Right renal pelvis (tissue), 4 donors: ENCODE data around the gene KDF1. TPM values are rescaled to one million over a fixed set of nuclear protein-coding genes. Genes with fewer than 3 reads are reported as not detected.

Source experiments
- DNase-seq, 4 donors: peaks; one replicate each; pipeline ENCODE4 v3.0.0-alpha.2; 2013; ENCODE audit warnings: low read depth in 4 of 4, low spot score in 3 of 4, missing footprints in 1 of 4
- polyA plus RNA-seq, 4 donors: library from polyadenylated mRNA; unstranded; fragments of 120-200 nt; gene quantifications; one replicate each; pipeline ENCODE4 v1.2.1, GENCODE V29; 2013; ENCODE audit not compliant: insufficient read length in 4 of 4

KDF1 gene
- polyA plus RNA-seq, 4 donors, result 9.2 to 11.1 (median 10.0) TPM

DNA sequence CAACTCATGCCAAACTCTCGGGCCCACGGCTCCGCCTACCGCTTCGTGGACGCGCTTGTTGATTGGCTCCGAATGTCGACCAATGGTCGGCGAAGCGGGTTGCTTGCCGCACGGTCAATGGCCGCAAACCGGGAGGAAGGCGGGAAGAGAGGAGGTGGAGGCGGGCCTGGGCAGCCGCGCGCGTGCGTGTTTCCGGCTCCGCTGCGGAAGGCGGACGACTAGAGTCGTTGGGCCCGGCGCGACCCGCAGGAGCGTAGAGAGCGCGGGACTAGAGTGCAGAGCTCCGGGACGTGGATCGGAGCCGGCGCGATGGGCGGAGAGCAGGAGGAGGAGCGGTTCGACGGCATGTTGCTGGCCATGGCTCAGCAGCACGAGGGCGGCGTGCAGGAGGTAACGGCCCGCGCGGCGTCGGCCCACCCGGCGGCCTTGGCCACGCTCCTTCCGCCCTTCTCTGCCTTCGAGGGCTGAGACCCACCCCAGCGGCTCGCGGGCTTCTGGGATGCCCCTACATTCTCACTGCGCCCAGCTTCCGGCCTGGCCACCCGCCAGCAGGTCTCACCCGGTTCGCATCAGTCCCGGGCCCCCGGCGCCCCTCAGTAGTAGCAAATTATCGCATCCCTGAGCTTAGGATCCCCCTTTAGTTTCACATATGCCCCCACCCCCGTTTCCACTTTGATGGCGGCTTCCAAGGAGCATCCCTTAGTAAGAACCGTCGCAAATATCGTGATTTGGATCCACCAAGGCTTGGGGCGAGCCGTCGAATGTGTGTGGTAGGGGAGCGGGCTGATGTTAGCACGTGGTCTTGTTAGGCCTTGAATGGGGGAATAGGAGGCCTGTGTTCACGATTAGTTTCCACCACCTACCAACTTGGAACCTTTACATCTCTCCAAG, 38.5 kb downstream of the KDF1 start, which contains the start of gene NUDC:
Gene NUDC, plus strand, starts transcription at position 204 of the 891 bp plus-strand sequence. Its CDS starts 106 bp downstream, at position 310.
- peak; percentile 88 to 93 (median 93) for DNase-seq

DNA sequence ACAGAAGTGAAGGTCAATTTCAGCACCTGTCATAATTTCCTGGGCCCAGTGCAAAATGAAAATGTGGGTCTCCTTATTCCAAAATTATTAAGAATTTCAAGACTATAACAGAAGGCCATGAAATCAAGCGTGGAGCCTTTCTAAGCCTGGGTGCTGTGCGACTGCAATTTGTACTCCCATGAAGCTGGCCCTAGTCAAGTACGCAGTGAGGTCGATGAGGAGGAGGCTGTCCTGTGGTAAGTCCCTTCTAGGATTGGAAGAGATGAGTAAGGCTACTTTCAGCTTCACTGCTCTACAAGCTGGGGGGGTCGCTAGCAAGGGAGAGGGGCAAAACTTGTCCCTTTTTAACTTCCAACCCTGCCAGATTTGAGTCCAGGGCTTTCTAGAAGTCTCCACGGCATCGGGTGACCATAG, 39.1 kb downstream of the KDF1 start:
- no peak for DNase-seq

DNA sequence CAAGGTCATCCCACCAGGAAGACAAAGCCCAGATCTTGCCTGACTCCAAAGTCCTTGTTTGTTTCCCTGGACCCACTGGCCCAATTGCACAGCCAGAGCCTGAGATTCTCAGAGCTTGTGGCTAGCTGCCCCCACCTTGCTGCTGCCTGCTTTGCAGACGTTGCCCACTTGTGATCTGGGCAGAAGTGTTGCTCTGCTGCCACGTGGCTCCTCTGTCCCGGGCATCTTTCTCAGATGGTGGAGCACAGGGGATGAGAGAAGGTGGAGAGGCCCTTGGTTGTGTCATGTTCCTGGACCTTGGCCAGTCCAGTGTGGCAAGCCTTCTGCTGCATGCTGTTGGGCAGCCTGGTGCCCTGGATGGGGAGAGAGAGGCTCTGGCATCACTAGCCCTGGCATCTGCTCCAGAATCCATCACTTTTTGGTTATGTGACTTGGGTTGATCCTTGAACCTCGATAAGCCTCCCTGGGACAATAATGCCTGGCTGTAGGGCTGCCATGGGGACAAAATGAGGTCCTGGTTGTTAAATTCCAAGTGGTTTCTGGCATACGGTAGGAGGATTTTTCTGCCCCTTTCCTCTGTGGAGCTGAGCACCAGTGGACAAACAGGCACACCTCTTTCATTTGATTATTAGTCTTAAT, 44.9 kb downstream of the KDF1 start:
- no peak for DNase-seq

DNA sequence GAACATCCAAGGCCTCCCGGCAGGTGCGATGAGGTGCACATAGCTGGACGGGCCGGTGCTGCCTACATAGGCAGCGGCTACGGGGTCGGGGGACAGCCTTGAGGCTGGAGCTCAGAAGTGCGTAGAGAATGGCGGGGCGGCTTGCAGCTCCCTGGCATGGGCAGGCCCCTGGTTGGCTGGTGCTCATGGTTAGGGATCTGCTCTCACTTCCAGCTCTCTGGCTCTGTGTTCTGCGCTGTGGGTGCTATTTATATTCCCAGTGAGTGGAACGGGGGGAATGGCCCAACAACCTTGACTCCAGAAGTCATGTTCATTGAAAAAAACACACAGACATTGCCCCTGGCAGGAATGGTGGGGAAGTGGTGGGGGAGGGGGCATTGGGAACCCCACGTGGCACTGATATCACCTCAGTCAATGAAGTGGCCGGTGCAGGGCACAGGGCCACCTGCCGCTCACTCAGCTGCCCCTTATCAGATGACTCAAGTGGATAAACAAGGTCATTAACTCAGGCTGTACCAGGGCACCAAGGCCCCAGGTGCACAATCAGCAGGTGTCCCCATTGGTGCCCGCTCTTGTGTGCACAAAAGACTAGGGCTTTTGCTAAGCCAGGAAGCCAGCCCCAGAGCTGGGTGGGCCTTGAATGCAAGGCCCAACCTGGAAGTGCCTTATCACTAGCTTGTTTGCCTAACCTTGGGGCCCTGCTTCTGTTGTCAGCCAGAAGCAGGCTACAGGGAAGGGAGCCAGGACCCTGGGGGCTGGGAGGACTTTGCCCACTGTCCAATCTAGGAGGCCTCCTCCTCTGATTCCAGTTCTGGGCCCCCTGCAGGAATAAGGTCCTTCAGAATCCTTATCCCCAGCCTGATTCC, 46.3 kb downstream of the KDF1 start, which contains the start of gene NR0B2:
Gene NR0B2, minus strand, starts transcription at position 222 of the 866 bp plus-strand sequence. Its CDS starts 35 bp downstream, at position 187.
- no peak for DNase-seq

DNA sequence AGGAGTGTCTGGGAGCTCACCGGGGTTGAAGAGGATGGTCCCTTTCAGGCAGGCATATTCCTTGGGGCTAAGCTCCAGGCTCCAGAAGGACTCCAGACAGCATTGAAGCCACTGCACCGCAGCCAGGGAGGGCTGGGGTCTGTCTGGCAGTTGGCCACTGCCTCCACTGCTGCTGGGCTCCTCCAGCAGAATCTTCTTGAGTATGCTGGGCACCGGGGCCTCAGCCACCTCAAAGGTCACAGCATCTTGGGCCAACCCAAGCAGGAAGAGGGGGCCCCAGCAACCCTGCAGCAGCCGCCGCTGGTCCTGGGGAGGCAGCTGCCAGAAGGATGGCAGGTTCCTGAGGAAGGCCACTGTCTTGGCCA, 46.9 kb downstream of the KDF1 start:
- DNase-seq, result no peak

DNA sequence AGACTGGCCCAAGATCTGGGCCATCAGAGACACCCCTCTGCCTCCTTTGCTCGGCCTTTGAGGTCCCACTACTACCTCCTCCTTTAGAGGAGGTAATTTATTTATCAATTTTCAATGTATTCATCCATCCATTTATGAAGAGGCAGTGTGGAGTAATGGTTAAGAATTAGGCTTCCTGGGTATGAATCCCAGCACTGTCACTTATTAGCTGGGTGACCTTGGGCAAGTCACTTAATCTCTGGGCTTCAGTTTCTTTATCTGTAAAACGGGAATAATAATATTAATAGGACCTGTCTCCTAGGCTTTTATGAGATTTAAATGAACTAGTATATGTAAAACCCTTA, 48.1 kb downstream of the KDF1 start:
- DNase-seq, result no peak

DNA sequence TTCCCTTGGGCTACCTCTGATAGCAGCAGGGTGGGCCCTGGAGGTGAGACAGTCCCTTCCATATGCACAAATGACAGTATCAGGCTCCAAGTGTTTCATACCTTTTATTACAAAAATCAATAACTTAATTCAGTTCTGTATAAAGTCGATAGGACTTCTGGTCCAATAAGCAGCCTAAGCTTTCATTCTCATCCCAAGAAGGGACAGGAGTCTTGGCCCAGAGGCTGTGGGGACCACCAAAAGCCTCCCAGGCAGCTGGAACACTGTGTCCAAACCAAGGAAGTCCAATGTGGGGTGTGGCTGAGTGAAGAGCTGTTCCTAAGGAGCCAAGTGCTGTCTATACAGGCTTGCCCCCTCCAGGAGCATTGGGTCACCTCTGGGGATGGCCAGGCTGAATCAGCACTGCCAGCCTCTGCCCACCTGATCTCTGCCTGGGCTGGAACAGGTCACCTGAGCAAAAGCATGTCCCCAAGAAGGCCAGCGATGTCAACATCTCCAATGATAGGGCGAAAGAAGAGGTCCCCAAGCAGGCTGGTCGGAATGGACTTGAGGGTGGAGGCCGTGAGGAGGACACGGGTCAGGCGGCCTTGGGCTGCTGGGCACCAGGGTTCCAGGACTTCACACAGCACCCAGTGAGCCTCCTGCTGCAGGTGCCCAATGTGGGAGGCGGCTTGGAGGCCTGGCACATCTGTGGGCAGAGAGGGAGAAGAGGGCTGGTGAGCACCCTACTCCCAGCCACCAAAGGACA, 48.7 kb downstream of the KDF1 start:
- DNase-seq, result no peak

DNA sequence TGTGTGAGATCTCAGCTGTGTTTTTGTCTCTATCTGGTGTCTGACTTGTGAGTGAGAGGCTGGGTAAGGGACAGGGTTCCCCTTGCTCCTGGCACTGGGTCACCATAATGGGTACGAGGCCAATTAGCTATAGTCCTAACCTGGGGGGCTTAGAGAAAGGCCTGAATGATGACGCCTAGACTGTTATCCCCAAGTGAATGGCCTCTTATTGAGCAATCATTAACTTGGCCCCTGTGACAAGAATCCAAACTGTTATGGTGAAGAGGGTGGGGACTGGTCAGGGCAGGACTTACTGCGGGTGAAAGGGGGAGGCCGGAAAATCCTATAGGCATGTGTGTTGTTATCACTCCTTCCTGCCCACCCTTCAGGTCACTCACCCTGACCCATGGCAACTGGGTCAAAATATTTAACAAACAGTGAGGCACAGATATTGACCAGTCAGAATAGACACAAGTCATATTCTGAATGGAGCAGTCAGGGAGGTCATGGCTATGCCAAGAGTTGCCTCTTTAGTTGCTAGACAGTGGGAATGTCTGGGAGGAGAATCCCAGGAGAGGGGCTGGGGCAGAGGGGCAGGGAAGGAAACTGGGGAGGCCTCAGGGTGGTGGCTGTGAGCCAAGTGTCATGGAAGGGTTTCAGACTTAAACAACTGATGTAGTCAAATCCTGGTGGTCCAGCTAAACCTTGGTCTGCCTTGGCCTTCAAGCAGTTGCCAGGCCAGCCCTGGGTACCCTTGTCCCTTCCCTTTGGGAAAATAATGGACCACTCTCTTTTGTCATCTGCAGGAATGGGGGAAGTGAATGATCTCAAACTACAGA, 49.7 kb downstream of the KDF1 start:
- DNase-seq, result no peak

DNA sequence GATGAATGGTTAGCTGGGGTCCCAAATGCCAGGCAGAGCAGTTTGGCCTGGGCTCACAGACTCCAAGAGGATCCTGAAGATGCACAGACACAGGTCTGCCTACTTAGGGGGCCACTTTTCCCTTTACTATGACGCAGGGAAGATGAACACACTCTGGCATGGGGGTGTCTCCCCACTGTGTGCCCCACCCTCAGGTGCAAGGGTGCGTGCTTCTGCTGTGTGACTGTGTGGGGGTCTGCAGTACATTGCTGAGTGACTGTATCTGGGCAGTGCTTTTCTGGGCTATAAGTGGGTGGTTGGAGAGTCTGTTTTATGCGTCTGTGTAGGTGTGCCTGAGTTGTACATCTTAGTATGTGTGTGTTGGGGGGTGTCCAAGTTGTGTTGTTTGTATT, 50.3 kb downstream of the KDF1 start:
- no peak for DNase-seq

DNA sequence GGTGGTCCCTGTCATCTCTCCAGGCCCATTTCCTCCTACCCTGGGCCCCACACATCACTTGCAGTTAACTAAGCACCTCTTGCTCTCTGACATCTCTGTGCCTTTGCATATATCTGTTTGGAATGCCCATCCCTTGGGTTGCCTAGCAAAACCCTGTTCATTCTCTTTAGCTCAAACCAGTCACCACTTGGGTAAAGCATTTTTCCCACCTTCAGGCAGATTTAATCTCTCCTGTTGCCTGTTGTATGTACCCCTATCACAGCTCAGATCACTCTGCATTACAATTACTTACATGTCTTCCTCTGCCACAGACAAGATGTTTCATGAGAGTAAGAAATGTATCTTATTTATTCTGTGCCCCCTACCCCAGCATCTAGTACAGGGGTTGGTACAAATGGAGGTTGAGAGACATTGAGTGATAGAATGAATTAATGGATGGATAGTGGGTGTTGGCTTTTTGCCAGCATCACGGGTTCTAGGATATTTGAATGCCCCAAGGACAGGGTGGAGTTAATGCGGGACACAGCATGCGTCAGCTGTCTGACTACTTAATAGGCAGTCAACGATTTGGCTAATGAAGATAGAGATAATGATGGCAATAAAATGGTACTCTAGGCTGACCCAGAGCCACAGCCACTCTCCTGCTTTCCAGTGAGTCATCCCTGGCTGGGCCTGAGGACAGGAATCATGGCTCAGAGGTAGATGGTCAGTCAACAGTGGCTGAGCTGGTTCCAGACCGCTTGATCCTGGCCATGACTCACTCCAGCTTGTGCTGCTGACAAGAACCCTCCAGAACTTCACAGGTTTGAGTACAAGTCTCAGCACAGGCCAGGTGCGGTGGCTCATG, 53.0 kb downstream of the KDF1 start:
- no peak for DNase-seq

DNA sequence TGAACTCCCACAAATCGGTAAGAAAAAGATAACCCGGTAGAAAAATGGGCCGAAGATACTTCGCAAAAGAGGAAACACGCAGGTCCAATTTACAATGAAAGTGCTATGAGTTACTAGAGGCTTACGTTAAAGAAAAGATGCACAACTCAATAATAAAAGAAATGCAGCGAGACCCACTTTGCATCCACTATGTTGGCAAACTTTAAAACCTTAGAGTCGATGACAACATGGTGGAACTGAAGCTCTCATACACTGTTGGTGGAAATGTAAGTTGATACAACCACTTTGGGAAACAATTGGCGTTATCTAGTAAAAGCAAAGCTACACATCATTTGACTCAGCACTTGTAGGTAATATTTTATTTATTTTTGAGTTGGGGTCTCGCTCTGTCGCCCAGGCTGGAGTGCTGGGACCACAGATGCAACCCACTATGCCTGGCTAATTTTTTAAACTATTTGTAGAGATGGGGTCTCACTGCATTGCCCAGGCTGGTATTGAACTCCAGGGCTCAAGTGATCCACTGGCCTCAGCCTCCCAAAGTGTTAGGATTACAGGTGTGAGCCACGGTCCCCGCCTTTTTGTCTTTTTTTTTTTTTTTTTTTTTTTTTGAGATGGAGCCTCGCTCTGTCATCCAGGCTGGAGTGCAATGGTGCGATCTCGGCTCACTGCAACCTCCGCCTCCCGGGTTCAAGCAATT, 59.3 kb downstream of the KDF1 start:
- no peak for DNase-seq

DNA sequence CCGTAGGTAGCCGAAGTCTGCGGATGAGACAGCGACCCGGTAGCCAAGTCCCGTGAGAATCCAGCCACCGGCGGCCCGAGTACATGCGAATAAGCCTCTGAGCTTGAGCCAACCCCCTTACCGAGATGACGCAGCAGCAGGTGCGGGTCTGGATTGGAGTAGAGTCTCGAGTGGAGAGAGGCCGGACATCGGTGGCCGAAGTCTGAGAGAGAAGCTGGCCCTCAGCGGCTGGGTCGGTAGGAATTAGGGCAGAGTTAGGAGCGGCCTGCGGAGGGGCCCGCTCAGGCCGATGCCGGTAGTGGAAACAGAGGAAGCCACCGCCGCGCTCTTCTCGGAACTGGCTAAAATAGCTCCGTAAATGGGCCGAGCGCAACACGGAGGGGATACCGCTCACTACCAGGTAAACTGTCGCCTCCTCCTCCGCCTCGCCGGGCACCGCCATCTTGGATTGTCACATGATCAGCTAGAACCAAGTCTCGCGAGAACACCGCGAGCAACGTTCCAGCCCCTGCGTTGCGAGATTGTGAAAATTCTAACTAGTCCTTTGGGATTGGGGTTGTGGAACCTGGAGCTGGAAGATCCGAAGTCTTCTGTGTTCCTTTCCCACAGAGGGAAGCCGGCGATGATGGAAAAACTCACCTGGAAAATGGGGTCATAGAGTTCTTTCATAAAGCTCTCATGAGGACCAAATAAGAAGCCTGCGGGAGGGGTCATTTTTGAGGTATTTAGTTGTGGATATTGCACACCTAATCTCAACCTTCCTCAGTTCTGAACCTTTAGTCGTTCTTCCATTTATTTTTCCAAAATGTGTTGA, 60.1 kb downstream of the KDF1 start, which contains the start of gene GPATCH3:
Gene GPATCH3, minus strand, starts transcription at position 467 of the 814 bp plus-strand sequence. Its CDS starts 25 bp downstream, at position 442.
- peak; percentile 88 to 91 (median 89) for DNase-seq

Other genes with a start within 250 kb of the KDF1 start
- 10 to 100 TPM; 18.1 to 19.1 (median 18.5) TPM for gene PIGV, start 172.5 kb downstream of the KDF1 start, polyA plus RNA-seq
- 10 to 100 TPM; 20.7 to 23.2 (median 22.1) TPM for gene ZDHHC18, start 133.8 kb downstream of the KDF1 start, polyA plus RNA-seq
- under 1 TPM; 0.58 to 0.91 (median 0.72) TPM for gene SFN, start 97.3 kb downstream of the KDF1 start, polyA plus RNA-seq
- gene GPN2, start 70.2 kb downstream of the KDF1 start, polyA plus RNA-seq, result 10 to 100 TPM; 28.1 to 34.1 (median 29.8) TPM
- 10 to 100 TPM; 12.0 to 17.0 (median 14.7) TPM for gene GPATCH3, start 60.0 kb downstream of the KDF1 start, polyA plus RNA-seq
- 1 to 10 TPM; 1.2 to 1.8 (median 1.6) TPM for gene NR0B2, start 46.5 kb downstream of the KDF1 start, polyA plus RNA-seq
- 10 to 100 TPM; 86.4 to 99.3 (median 90.3) TPM for gene NUDC, start 38.7 kb downstream of the KDF1 start, polyA plus RNA-seq
- 1 to 10 TPM; 6.3 to 8.1 (median 7.9) TPM for gene TRNP1, start 33.2 kb upstream of the KDF1 start, polyA plus RNA-seq
- 1 to 10 TPM in 3 of 4 donors, under 1 TPM in 1; 0.80 to 1.2 (median 1.1) TPM for gene TENT5B, start 52.4 kb upstream of the KDF1 start, polyA plus RNA-seq
- gene SLC9A1, start 194.7 kb upstream of the KDF1 start, polyA plus RNA-seq, result 10 to 100 TPM; 23.4 to 32.1 (median 25.0) TPM